K562 (cell line): ENCODE measurements around the gene NEUROD4. TPM values are rescaled to one million over a fixed set of nuclear protein-coding genes. Genes with fewer than 3 reads are reported as not detected.

ENCODE experiments used
- ARID4B ChIP-seq: sonication (generic); formaldehyde crosslinking; IDR thresholded peaks from 2 replicates; pipeline ENCODE4 v1.8.0; 2022; ENCODE audit warnings: mild to moderate bottlenecking, missing genetic modification reagents
- CXXC5 ChIP-seq: fragments of 250-450 bp; sonication (Bioruptor Pico); IDR thresholded peaks from 2 replicates; pipeline ENCODE4 v1.8.0; 2022; ENCODE audit warnings: inconsistent platforms, mild to moderate bottlenecking, moderate library complexity
- GATA2 ChIP-seq: sonication (generic); formaldehyde crosslinking; IDR thresholded peaks from 2 replicates; pipeline ENCODE4 v1.4.0; 2020; ENCODE audit warnings: mild to moderate bottlenecking, missing genetic modification reagents
- KDM1A ChIP-seq, 2 experiments: fragments of 450-650 bp; IDR thresholded peaks; 2 replicates each; pipeline ENCODE4 v1.6.1; 2016; ENCODE audit warnings: mild to moderate bottlenecking in 2 of 2
- NFIX ChIP-seq: fragments of 250-450 bp; sonication (Bioruptor Pico); IDR thresholded peaks from 2 replicates; pipeline ENCODE4 v1.4.0; 2020; ENCODE audit warnings: low read depth, mild to moderate bottlenecking, moderate library complexity
- PRPF4 ChIP-seq: fragments of 200-400 bp; formaldehyde crosslinking; IDR thresholded peaks from one replicate; pipeline ENCODE4 v1.6.1; 2017; ENCODE audit warnings: low read length, low read depth, mild to moderate bottlenecking; ENCODE audit not compliant: insufficient read depth, poor library complexity, severe bottlenecking
- SAFB2 ChIP-seq: fragments of 200-400 bp; formaldehyde crosslinking; IDR thresholded peaks from 2 replicates; pipeline ENCODE4 v1.6.1; 2018; ENCODE audit warnings: borderline replicate concordance, low read length, low read depth, moderate library complexity; ENCODE audit not compliant: severe bottlenecking
- STAT5A ChIP-seq: IDR thresholded peaks from 2 replicates; pipeline ENCODE4 v1.6.1; 2012; ENCODE audit warnings: low read length, inconsistent platforms, borderline replicate concordance
- YBX1 ChIP-seq: fragments of 450-650 bp; IDR thresholded peaks from 2 replicates; pipeline ENCODE4 v1.7.1; 2016; ENCODE audit warnings: mild to moderate bottlenecking
- YY1 ChIP-seq, 3 experiments: IDR thresholded peaks; 2 replicates each; pipeline ENCODE4 v1.6.1; 2011; ENCODE audit warnings: low read length in 2 of 3, mild to moderate bottlenecking in 2 of 3, moderate library complexity in 2 of 3, borderline replicate concordance in 1 of 3, control low read depth in 1 of 3, low read depth in 1 of 3; ENCODE audit not compliant: insufficient read depth in 3 of 3, insufficient replicate concordance in 2 of 3, control insufficient read depth in 1 of 3, insufficient read length in 1 of 3; ENCODE audit errors: extremely low read depth in 1 of 3
- ZBTB49 ChIP-seq: sonication (generic); formaldehyde crosslinking; IDR thresholded peaks from 2 replicates; pipeline ENCODE4 v1.8.0; 2022; ENCODE audit warnings: missing genetic modification reagents, mild to moderate bottlenecking, borderline replicate concordance
- ZC3H8 ChIP-seq: fragments of 450-650 bp; IDR thresholded peaks from 2 replicates; pipeline ENCODE4 v1.6.1; 2017
- ZSCAN32 ChIP-seq: fragments of 450-650 bp; formaldehyde crosslinking; IDR thresholded peaks from 2 replicates; pipeline ENCODE4 v1.4.0; 2020; ENCODE audit warnings: mild to moderate bottlenecking, moderate library complexity
- polyA plus RNA-seq, 8 experiments: library from polyadenylated mRNA; depleted of rRNA in 4 of 8; stranded (reverse) in 5 of 8; unstranded in 3 of 8; fragments of >200 nt; fragmentation: Nextera tagmentation in 2 of 8; fragmentation: Illumina TruSeq in 1 of 8; extraction: Ambion mirVana in 2 of 8; extraction: Trizol in 1 of 8; gene quantifications; 2 replicates each; pipeline versions ENCODE4 v1.2.1 to v1.2.3, GENCODE V29; 2011 to 2014; ENCODE audit warnings: inconsistent platforms in 1 of 8, missing spikeins in 1 of 8
- total RNA-seq, 7 experiments: library from RNA; depleted of rRNA in 6 of 7; stranded (reverse); fragments of >200 nt in 6 of 7; fragmentation: Illumina TruSeq in 2 of 7; extraction: Trizol in 2 of 7; gene quantifications; 2 replicates each; pipeline versions ENCODE4 v1.2.1 to v1.2.3, GENCODE V29; 2011 to 2021; ENCODE audit warnings: low replicate concordance in 1 of 7
- TF ChIP-seq, protein P1 (sequence below): fragments of 450-650 bp; IDR thresholded peaks from 2 replicates; pipeline ENCODE4 v1.6.1; 2016; ENCODE audit warnings: borderline replicate concordance
- TF ChIP-seq, protein P2 (sequence below): fragments of 250-450 bp; sonication (Bioruptor Pico); IDR thresholded peaks from 2 replicates; pipeline ENCODE4 v1.8.0; 2022; ENCODE audit warnings: inconsistent platforms, mild to moderate bottlenecking, moderate library complexity, borderline replicate concordance

NEUROD4 gene
- total and polyA plus RNA-seq, 9 of the 15 experiments (the other 6 are each of a cell fraction or from before 2014, with no cell fraction given), result not detected

GRCh38 chr12:55019784-55020183 is at the start of gene NEUROD4 (continued):
- TF ChIP-seq PRPF4 (no peak), ARID4B (CRISPR knock-in tag) (peak; percentile 94), NFIX (CRISPR knock-in tag) (no peak), STAT5A (no peak), CXXC5 (CRISPR knock-in tag) (peak; percentile 28; the same call in 1 of the 2 replicates), GATA2 (no peak), YY1 (IDR thresholded peaks at IDR 0.05; ENCODE audit: borderline replicate concordance in 1 of 3, control insufficient read depth in 1 of 3, extremely low read depth in 1 of 3, insufficient read depth in 3 of 3, insufficient read length in 1 of 3, insufficient replicate concordance in 2 of 3, low read depth in 1 of 3, low read length in 2 of 3) (no peak), ZC3H8 (no peak), SAFB2 (no peak), KDM1A (IDR thresholded peaks at IDR 0.05) (no peak), YBX1 (no peak), ZBTB49 (no peak), ZSCAN32 (CRISPR knock-in tag) (no peak)
- TF ChIP-seq, protein P1, sequence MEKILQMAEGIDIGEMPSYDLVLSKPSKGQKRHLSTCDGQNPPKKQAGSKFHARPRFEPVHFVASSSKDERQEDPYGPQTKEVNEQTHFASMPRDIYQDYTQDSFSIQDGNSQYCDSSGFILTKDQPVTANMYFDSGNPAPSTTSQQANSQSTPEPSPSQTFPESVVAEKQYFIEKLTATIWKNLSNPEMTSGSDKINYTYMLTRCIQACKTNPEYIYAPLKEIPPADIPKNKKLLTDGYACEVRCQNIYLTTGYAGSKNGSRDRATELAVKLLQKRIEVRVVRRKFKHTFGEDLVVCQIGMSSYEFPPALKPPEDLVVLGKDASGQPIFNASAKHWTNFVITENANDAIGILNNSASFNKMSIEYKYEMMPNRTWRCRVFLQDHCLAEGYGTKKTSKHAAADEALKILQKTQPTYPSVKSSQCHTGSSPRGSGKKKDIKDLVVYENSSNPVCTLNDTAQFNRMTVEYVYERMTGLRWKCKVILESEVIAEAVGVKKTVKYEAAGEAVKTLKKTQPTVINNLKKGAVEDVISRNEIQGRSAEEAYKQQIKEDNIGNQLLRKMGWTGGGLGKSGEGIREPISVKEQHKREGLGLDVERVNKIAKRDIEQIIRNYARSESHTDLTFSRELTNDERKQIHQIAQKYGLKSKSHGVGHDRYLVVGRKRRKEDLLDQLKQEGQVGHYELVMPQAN, result peak; percentile 48; the same call in 1 of the 2 replicates
- TF ChIP-seq, protein P2, sequence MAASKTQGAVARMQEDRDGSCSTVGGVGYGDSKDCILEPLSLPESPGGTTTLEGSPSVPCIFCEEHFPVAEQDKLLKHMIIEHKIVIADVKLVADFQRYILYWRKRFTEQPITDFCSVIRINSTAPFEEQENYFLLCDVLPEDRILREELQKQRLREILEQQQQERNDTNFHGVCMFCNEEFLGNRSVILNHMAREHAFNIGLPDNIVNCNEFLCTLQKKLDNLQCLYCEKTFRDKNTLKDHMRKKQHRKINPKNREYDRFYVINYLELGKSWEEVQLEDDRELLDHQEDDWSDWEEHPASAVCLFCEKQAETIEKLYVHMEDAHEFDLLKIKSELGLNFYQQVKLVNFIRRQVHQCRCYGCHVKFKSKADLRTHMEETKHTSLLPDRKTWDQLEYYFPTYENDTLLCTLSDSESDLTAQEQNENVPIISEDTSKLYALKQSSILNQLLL (CRISPR knock-in tag), result no peak
